NOMO-1 treated with dmso at 0.1 percent for 144 hours (cell line): ENCODE data around the gene MAP7.
A peak's percentile ranks its signal among the peaks of the same experiment; 100 is the strongest.
"Not testable (repeated sequence)": the region's sequence is repeated elsewhere in the genome, so short reads cannot be mapped to it uniquely, and the experiment has no call there.

Experiments used
- DNase-seq: peaks from one replicate; lab custom pipeline; 2025; ENCODE audit not compliant: unreplicated experiment; lab: John Stamatoyannopoulos, UW

The MAP7 gene

GRCh38 chr6:136401236-136401635, 149.0 kb downstream of the MAP7 start:
- DNase-seq: not testable (repeated sequence)

- DNase-seq: no peak
Measured at GRCh38 chr6:136398453-136398852, 151.8 kb downstream of the MAP7 start.

GRCh38 chr6:136396908-136397307, 153.3 kb downstream of the MAP7 start:
- DNase-seq: no peak

GRCh38 chr6:136390959-136391358, 159.3 kb downstream of the MAP7 start:
- not testable (repeated sequence) for DNase-seq

- DNase-seq: no peak
Measured at GRCh38 chr6:136387316-136387715, 162.9 kb downstream of the MAP7 start.

GRCh38 chr6:136383268-136383937, 166.8 kb downstream of the MAP7 start:
- DNase-seq: no peak

- no peak for DNase-seq
Measured at GRCh38 chr6:136382676-136383252, 167.5 kb downstream of the MAP7 start.

- DNase-seq: no peak
Measured at GRCh38 chr6:136378888-136379287, 171.3 kb downstream of the MAP7 start.

GRCh38 chr6:136375836-136376235, 174.4 kb downstream of the MAP7 start:
- DNase-seq: not testable (repeated sequence)

- DNase-seq: no peak
Measured at GRCh38 chr6:136371959-136372358, 178.3 kb downstream of the MAP7 start.

GRCh38 chr6:136370988-136371728, 179.1 kb downstream of the MAP7 start:
- no peak for DNase-seq

- DNase-seq: peak; percentile 90
Measured at GRCh38 chr6:136365776-136366354, 184.4 kb downstream of the MAP7 start.

- no peak for DNase-seq
Measured at GRCh38 chr6:136362421-136363356, 187.5 kb downstream of the MAP7 start.

GRCh38 chr6:136361787-136362186, 188.4 kb downstream of the MAP7 start:
- DNase-seq: no peak

GRCh38 chr6:136360783-136361182, 189.4 kb downstream of the MAP7 start:
- no peak for DNase-seq

GRCh38 chr6:136359851-136360250, 190.4 kb downstream of the MAP7 start:
- no peak for DNase-seq

- DNase-seq: no peak
Measured at GRCh38 chr6:136351518-136352110, 198.6 kb downstream of the MAP7 start.

- DNase-seq: no peak
Measured at GRCh38 chr6:136350914-136351313, 199.3 kb downstream of the MAP7 start.

- peak; percentile 65 for DNase-seq
Measured at GRCh38 chr6:136347847-136348246, 202.4 kb downstream of the MAP7 start.

- DNase-seq: no peak
Measured at GRCh38 chr6:136345145-136345544, 205.1 kb downstream of the MAP7 start.
